WERI-Rb-1 (cell line): Measurements from ENCODE around the gene RAVER1.
"Not testable (repeated sequence)": the region's sequence is repeated elsewhere in the genome, so short reads cannot be mapped to it uniquely, and the experiment has no call there.

ENCODE experiments used
- DNase-seq: peaks from one replicate; pipeline ENCODE4 v3.0.0-alpha.2; 2020
- H3K27ac ChIP-seq: fragments of 250-450 bp; sonication (Bioruptor Pico); 2 replicates; pipeline ENCODE4 v1.5.1; 2020; ENCODE audit warnings: mild to moderate bottlenecking, moderate library complexity
- H3K27me3 ChIP-seq: fragments of 250-450 bp; sonication (Bioruptor Pico); 2 replicates; pipeline ENCODE4 v1.5.1; 2021; ENCODE audit warnings: mild to moderate bottlenecking, low read depth, moderate library complexity; ENCODE audit not compliant: insufficient read depth, severe bottlenecking
- H3K36me3 ChIP-seq: fragments of 250-450 bp; sonication (Bioruptor Pico); 2 replicates; pipeline ENCODE4 v1.5.1; 2020; ENCODE audit warnings: mild to moderate bottlenecking, moderate library complexity
- H3K4me3 ChIP-seq: 2 replicates; pipeline ENCODE4 v1.5.1; 2011; ENCODE audit warnings: low read depth, mild to moderate bottlenecking, control low read depth, low read length
- H3K9me3 ChIP-seq: fragments of 250-450 bp; sonication (Bioruptor Pico); 2 replicates; pipeline ENCODE4 v1.5.1; 2021; ENCODE audit warnings: mild to moderate bottlenecking, moderate library complexity; ENCODE audit not compliant: severe bottlenecking
- TF ChIP-seq, protein P1 (sequence below): IDR thresholded peaks from 2 replicates; pipeline ENCODE4 v1.5.1; 2011; ENCODE audit warnings: low read depth, mild to moderate bottlenecking, control low read depth, inconsistent platforms, low read length

Gene RAVER1

DNA sequence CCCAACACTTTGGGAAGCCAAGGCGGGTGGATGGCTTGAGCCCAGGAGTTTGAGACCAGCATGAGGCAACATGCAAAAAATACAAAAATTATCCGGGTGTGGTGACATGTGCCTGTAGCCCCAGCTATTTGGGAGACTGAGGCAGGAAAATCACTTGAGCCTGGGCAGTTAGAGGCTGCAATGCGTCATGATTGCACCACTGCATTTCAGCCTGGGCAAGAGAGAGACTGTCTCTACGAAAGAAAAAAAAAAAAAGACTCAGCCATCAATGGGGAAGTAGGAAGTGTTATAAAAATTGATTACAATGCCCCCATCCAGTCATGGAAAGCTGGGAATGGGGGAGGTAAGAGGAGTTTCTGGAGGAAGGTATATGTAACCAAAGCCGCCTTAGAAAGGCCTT, 41.6 kb upstream of the RAVER1 start:
- Histone ChIP-seq H3K27me3 (no peaks in the 10 kb centered on the region), H3K27ac (no peak overlapping the region), H3K36me3 (peaks cover 35% of the 10 kb centered on the region), H3K4me3 (no peak overlapping the region), H3K9me3 (no peaks in the 10 kb centered on the region)
- DNase-seq, result no peak
- TF ChIP-seq, protein P1, sequence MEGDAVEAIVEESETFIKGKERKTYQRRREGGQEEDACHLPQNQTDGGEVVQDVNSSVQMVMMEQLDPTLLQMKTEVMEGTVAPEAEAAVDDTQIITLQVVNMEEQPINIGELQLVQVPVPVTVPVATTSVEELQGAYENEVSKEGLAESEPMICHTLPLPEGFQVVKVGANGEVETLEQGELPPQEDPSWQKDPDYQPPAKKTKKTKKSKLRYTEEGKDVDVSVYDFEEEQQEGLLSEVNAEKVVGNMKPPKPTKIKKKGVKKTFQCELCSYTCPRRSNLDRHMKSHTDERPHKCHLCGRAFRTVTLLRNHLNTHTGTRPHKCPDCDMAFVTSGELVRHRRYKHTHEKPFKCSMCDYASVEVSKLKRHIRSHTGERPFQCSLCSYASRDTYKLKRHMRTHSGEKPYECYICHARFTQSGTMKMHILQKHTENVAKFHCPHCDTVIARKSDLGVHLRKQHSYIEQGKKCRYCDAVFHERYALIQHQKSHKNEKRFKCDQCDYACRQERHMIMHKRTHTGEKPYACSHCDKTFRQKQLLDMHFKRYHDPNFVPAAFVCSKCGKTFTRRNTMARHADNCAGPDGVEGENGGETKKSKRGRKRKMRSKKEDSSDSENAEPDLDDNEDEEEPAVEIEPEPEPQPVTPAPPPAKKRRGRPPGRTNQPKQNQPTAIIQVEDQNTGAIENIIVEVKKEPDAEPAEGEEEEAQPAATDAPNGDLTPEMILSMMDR, result no peak

- TF ChIP-seq, protein P1, result no peak
- no peak overlapping the region for H3K4me3 ChIP-seq
- H3K9me3 ChIP-seq, result no peaks in the 10 kb centered on the region
- H3K27ac ChIP-seq, result no peak overlapping the region
- H3K36me3 ChIP-seq, result peaks cover 42% of the 10 kb centered on the region
- H3K27me3 ChIP-seq, result no peaks in the 10 kb centered on the region
- no peak for DNase-seq
These were observed 39.4 kb upstream of the RAVER1 start for GRCh38 chr19:10372690-10373089.

DNA sequence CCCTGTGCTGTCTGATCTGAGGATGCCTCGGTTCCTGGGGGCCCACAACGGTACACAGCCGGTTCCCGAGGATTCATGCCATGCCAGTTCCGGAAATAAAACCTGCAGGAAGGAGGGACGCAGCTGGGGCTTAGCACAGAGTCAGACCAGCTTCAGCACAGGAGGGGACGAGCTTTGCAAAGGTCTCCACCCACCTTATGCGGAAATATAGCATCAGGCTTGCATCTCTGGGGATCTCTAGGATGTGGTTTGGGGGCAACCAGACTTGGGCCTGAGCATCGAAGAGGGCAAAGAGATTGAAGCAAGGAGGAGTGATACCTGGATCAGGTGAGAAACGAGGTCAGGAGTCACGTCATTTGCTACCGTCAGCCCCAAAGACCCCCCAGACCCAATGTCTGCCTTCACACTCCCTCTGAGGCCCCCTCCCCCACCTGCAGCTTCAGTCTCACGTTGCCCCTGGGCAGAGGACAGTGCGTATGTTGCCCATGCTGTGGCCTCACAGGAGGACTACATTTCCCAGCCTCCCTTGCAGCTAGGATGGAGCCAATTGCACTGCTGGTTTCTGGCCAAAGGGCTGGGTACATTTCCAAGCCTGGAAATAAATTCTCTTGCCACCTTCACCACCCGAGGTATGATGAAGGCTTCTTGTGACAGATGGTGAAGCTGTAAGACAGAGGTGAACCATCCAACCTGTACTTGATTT, 34.9 kb upstream of the RAVER1 start:
- H3K27ac ChIP-seq, result no peak overlapping the region
- no peaks in the 10 kb centered on the region for H3K9me3 ChIP-seq
- no peak for DNase-seq
- H3K4me3 ChIP-seq, result no peak overlapping the region
- no peaks in the 10 kb centered on the region for H3K27me3 ChIP-seq
- H3K36me3 ChIP-seq, result peaks cover 56% of the 10 kb centered on the region
- TF ChIP-seq, protein P1, result no peak

GRCh38 chr19:10366950-10367512, 33.7 kb upstream of the RAVER1 start:
- H3K9me3 ChIP-seq, H3K27ac ChIP-seq, H3K27me3 ChIP-seq, H3K4me3 ChIP-seq, DNase-seq: not testable (repeated sequence)
- peaks cover 56% of the 10 kb centered on the region for H3K36me3 ChIP-seq

GRCh38 chr19:10365518-10365917, 32.2 kb upstream of the RAVER1 start:
- no peak for DNase-seq
- H3K27me3 ChIP-seq, result no peaks in the 10 kb centered on the region
- TF ChIP-seq, protein P1, result no peak
- no peak overlapping the region for H3K4me3 ChIP-seq
- no peak overlapping the region for H3K27ac ChIP-seq
- peaks cover 66% of the 10 kb centered on the region for H3K36me3 ChIP-seq
- H3K9me3 ChIP-seq, result no peaks in the 10 kb centered on the region

DNA sequence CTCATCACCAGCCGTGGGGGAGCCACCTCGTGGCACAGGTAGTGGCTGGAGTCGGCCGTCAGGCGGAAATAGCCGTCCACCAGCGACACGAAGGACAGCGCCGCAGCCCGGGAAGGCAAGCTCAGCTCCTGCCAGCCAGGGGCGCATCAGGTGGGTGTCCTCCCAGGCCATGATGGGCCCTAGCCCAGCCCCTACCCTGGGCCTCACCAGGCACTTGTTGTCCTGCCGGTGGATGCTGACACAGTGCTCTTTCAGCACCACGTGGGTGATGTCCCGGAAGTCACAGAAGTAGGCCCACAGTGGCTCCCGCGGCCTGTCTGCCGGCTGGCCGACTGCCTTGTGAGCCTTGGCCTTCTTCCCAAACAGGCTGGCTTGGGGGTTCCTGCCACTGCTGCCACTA, 31.3 kb upstream of the RAVER1 start:
- H3K36me3 ChIP-seq, result peaks cover 63% of the 10 kb centered on the region
- no peak overlapping the region for H3K4me3 ChIP-seq
- no peak overlapping the region for H3K27ac ChIP-seq
- TF ChIP-seq, protein P1, result no peak
- H3K27me3 ChIP-seq, result no peaks in the 10 kb centered on the region
- no peak for DNase-seq
- no peaks in the 10 kb centered on the region for H3K9me3 ChIP-seq
